GM18868 (cell line): ENCODE data around the gene MRPL49.
"Not testable (repeated sequence)": the region's sequence is repeated elsewhere in the genome, so short reads cannot be mapped to it uniquely, and the experiment has no call there.

ENCODE experiments used
- ATAC-seq: cut with Tn5 transposase; IDR thresholded peaks from one replicate; pipeline ENCODE4 v1.9.1; 2021; ENCODE audit warnings: mild to moderate bottlenecking, moderate library complexity; ENCODE audit not compliant: unreplicated experiment

MRPL49 gene

DNA sequence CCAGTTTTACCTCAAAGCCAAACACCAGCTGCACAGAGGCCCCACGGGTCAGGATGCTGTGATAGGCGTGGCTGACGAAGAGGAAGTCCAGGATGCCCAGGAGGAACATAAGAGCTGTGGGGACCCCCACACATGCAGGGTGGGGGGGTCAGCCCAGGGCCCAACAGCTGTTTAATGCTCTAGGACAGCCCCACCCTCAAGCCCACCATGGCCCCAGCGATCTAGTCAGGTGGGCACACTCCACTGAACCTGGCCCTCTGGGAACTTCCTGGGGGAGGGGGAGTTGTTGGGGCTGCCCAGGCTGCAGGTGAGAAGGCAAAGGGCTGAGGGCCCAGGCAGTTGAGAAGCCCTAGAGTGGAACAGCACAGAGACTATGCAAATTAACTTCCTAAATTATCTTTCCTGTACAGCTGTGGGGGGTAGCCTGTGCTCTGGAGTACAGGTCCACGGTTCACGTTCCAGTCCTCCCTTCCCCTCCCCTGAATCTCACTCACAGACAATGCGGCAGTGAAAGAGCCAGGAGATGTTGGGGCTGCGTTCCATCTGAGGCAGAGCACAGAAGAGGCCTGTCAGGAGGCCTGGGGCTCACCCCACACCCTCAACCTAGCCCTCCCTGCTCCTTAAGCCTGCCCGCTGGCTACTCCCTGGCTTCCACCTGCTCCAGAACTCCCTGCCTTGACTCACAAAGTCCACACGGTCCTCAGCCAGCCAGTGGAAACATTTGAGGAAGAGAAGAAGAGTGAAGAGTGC is 10.3 kb downstream of the MRPL49 start:
- no peak for ATAC-seq

DNA sequence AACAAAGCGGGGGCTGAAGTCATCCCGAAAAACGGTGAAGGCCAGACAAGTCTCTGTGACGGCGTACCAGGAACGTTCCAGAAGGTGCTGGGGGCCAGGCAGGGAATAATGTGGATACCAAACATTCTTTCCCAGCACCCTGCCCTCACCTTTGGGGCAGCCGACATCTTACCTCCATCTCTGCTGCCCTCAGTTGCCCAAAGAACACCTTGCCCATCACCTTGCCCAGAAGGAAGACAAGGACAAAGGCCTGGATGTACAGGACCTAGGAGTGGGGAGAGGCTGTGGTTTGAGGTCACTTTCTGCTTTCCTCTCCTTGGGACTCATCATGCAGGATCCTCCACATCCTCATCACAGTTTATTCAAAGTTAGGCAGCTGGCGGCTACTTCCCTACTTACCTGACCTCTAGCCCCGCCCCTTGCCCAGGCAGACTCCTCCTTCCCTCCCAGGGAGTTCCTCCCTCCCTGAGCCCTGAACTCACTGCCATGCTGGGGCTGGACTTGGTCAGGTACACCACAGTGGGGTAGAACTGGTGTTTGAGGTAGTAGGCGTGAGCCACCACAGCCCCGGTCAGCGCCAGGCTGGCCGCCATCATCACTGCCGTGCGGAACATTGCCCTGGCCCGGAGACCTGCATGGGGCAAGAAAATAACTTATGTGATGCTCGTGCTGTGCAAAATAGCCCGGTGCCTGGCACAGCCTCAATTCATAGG is 11.0 kb downstream of the MRPL49 start:
- no peak for ATAC-seq

DNA sequence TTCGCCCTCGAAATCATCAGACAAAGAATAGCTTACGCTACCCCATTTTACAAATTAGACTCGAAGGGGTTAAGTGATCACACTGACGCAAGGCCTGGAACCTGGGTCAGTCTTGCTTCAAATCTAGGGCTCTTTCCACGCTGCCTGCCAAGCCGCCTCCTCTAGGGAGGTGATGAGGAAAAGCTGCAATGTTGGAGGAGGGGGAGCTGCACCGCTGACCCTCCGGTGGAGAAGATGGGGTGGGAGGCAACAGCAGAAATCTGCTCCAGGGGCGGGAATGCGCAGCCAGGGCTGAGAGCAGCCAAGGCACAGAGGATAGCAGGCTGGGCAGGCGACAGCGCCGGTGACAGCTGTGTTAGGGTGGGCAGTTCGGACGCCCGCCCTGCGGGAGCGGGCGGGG is 11.6 kb downstream of the MRPL49 start:
- no peak for ATAC-seq

DNA sequence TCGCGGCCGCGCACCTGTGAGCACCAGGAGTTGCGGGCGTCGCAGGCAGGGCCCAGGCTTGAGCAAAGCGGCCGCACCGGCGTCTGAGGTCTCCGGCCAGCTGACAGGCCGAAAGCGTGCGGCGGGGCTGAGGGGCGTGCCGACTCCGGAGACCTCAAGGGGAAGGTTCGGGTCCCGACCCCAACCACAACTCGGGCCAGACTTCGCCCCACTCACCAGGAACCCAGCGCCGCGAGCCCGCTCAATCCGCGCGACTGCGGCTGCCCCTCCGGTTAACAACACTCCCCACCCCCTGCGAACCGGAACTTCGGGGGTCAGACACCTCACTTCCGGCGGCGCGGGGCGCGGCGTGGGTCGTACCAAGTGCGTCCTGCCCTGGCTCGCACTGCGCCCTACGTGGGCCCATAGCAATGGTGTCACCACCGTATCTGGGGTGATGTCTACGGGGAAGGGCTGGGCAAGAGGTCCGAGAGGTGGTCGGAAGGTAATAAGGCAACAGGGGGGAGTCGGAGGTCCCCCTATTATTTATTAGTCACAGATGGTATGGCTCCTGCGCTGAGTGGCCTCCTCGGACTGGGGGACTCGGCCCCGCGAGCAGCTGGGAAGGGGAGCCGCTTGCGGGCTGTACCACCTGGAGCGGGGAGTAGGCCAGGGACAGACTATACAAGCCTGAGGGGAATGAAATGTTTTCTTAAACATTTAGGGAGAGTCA is 12.3 kb downstream of the MRPL49 start, which contains the start of gene SYVN1:
Gene SYVN1, minus strand, starts transcription at position 280 of the 712 bp plus-strand sequence. CDS start 918 bp downstream, outside the sequence.
- peak; percentile 60 for ATAC-seq

DNA sequence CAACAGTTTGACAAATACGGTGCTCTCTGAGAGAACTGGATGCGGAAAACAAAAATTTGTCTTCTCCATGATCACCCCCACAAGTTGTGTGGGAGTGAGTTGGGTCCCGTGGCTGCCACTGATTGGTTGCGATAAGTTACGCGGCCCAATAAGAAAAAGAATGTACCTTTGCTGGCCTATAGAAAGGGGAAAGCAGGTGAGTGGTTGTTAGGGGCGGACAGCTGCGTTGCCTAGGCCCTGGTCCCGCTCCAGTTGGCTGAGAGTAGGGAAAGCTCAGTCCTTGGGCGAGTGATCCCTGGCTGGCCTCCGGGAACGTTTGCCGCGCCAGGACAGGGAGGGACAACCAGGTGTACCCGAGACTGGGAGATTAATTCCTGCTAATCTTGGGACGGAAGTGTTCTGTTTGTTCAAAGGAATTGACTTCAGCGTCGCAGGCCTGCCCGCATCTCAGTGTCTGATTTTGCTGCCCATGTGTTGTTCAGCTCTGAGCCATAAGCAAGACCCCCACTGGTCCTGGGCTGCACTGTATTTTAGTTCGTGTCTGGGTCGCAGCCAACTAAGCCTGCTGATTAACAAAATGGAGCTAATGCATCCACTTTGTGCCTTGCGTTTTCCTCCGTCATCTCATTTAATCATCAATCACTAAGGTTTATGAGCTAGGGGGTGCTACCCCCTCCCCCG is 13.0 kb downstream of the MRPL49 start:
- peak; percentile 73 for ATAC-seq

DNA sequence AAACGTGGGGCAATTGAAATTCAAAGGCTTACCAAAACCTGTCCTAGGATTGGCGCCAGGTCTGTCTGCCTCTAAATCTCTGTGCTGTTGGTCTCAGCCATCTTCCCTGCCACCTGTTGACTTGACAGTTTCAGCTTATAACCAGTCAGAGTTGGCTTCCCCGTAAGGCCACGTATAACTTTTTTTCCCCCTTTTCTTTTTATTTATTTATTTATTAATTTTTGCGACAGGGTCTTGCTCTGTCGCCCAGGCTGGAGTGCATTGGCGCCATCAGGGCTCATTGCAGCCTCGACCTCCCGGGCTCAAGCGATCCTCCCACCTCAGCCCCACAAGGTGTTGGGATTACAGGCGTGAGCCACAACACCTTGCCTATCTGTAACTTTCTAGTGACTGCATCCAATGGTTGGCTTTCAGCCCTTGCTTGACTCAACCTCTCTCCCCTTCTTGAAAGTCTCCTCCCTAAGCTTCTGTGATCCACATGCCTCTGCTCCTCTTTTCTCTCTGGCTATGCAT is 13.6 kb downstream of the MRPL49 start:
- no peak for ATAC-seq

DNA sequence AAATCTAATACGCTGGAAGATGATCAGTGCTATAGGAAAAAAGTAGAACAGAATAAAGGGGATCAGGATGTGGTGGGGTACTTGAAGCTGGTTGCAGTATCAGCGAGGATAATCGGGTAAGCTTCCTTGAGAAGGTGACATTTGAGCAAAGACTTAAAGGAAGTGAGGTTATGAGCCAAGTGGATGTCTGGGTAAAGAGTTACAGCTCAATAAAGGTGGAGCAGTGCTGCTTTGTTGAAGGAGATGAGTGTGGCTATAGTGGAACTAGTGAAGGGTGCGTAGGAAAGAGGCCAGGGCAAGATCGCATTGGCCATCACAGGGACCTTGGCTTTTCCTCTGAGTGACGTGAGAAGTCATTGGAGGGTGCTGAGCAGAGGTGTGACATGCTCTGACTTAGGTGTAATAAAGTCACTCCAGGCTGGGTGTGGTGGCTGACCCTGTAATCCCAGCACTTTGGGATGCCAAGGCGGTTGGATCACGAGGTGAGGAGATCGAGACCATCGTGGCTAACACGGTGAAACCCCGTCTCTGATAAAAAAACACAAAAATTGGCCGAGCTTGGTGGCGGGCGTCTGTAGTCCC is 14.5 kb downstream of the MRPL49 start:
- ATAC-seq, result no peak

DNA sequence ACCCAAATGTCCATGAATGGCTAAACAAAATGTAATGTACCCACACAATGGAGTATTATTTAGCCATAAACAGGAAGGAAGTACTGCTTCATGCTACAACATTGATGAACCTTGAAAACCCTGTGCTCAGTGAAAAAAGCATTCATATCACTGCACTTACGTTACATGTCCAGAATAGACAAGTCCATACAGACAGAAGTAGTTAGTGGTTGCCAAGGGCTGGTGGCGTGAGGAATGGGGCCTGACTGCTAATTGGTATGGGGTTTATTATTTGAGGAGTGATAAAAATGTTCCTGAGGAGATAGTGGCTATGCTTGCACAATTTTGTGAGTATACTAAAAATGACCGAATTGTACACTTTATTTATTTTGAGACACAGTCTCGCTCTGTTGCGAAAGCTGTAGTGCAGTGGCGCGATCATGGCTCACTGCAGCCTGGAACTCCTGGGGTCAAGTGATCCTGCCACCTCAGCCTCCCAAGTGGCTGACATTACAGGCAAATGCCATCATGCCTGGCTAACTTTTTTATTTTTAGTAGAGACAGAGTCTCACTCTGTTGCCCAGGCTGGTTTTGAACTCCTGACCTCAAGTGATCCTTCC is 19.9 kb downstream of the MRPL49 start:
- no peak for ATAC-seq

DNA sequence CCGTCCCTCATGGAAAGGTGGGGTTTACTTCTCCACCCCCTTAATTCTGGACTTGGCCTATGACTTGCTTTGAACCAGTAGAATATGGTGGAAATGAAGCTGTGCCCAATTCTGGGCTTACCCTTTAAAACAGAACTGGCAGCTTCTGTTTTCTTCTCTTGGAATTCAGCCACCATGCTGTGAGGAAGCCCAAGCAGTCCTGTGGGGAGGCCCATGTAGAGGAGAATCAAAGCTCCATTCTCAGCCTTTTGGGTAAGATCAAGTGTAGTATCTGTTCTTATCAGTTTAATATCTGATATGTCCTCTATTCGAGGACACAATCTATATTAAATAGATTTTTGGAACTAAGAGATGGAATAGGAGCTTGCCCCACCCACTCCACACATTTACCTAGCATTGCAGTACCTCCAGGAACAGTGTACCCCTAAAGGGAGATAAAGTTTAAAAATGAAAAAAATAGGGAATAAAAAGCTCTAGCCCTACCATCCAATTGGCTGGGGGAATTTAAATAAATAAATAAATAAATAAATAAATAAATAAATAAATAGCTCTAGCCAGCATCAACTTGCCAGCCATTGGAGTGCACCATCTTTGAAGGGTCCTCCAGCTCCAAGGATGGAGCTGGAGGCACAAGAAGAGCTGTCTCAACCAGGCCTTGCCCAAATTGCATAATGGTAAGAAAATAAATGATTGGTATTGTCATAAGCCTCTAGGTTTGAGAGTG is 25.4 kb downstream of the MRPL49 start:
- no peak for ATAC-seq

DNA sequence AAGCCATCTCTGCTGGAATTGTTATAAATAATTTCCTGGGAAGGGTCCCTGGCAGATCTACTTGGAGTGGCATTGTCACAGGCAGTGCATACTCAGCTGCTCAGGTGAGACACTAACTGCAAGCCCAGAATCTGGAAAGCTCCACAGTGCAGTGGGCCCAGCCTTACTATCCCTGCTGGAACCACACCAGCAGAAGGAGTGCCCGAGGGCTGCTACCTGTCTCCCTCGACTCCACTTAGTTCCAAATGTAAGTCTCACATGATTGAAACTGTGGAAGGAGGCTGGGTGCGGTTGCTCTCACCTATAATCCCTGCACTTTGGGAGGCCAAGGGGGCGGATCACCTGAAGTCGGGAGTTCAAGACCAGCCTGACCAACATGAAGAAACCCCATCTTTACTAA is 26.5 kb downstream of the MRPL49 start:
- no peak for ATAC-seq

DNA sequence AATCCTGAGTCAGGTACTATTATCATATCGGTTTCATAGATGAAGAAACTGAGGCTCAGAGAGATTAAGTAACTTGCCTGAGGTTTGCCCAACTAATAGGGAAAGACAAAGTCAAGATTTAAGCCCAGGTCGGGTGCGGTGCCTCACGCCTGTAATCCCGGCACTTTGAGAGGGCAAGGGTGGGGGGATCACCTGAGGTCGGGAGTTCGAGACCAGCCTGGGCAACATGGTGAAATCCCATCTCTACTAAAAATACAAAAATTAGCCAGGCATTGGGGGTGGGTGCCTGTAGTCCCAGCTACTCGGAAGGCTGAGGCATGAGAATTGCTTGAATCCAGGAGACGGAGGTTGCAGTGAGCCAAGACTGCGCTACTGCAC is 28.0 kb downstream of the MRPL49 start:
- not testable (repeated sequence) for ATAC-seq

DNA sequence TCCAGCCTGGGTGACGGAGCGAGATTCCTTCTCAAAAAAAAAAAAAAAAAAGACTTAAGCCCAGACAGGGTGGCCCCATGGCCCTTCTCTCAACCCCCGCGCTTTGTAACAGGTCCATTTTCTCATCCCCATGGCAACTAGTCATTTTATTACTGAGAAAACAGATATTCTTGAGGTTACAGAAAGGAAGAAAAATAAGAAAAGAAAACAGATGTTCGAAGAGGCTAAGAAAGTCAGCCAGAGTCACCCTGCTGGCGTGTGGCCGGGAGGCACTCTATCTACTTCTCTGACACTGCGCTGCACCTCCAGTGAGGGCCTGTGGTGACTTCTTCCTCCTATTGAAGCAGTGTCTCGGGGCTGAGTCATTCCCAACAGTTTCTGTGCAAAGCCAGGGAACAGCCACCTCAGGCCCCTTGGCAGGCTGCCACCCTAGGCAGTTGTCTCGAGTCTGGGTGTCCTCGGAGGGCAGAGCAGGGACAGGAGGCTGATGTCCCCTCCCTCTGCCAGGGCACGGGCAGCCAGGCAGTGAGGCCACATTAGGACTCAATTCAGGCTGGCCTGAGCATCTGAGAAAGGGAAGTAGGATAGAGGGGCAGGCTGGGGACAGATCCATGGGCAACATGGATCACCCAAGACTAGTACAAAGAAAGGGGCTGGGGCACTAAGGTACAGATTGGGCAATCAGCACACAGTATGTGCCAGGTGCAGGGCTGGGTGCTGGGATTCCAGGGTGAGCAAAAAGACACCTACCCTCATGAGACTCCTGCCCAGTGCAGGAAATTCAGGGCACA is 28.6 kb downstream of the MRPL49 start:
- no peak for ATAC-seq

DNA sequence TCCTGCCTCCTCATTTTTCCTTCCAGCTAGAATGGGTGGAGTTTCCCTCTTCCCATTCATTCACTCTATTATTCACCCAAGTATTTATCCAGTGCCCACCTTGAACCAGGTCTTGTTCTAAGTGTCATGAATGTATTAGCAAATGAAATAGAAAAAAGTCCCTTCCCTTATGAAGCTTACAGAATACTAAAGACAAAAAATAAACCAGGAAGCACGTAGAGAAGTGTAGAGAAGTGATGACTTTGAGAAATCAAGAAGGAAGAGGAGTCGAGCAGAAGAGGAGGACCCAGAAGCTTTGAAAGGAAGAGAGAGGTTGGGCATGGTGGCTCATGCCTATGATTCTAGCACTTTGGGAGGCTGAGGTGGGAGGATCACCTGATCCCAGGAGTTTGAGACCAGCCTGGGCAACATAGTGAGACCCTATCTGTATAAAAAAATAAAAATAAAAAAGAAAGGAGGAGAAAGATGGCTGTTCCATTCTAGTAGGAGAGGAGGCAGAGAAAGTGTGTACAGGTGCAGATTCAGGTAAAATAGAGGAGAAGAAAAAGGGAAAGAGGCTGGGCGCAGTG is 29.3 kb downstream of the MRPL49 start:
- ATAC-seq, result no peak

DNA sequence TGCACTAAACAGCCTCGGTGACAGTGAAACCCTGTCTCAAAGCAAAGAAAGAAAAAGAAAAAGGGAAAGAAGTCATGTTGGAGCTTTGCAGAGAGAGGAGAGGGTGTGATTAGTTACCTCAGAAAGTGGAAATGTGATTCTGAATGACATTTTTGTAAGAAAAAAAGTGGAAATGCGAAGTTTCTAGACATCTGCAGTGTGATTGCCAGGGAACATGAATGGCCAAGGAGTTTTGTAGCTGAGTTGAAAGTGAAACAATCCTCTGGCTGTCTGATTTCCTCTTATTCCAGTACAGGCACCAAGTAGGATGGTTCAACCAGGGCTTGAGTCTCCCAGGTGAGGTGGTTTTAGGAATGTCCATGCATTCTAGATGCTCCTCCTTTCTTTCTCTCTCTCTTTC is 30.0 kb downstream of the MRPL49 start:
- no peak for ATAC-seq

DNA sequence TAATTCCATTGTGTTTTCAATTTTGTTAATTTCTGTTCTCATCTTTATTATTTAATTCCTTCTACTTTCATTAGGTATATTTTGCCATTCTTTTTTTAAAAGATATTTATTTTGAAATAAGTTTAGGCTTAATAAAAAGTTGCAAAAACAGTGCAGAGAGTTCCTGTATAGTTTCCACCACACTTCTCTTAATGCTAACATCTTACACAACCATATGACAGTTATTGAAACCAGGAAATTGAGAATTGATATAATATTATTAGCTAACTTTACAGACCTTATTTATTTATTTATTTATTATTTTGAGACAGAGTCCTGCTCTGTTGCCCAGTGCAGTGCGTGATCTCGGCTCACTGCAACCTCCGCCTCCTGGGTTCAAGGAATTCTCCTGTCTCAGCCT is 34.1 kb downstream of the MRPL49 start:
- ATAC-seq, result no peak

DNA sequence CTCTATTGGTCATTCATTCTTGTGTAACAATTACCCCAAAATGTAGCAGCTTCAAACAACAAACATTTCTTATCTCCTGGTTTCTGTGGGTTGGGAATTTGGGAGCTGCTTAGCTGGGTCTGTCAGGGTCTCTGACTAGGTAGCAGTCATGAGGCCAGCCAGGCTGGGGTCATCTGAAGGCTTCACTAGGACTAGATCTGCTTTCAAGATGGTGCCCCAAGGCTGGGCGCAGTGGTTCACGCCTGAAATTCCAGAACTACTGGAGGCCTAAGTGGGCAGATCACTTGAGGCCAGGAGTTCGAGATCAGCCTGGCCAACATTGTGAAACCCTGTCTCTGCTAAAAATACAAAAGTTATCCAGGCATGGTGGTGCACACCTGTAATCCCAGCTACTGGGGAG is 34.8 kb downstream of the MRPL49 start:
- ATAC-seq, result no peak

DNA sequence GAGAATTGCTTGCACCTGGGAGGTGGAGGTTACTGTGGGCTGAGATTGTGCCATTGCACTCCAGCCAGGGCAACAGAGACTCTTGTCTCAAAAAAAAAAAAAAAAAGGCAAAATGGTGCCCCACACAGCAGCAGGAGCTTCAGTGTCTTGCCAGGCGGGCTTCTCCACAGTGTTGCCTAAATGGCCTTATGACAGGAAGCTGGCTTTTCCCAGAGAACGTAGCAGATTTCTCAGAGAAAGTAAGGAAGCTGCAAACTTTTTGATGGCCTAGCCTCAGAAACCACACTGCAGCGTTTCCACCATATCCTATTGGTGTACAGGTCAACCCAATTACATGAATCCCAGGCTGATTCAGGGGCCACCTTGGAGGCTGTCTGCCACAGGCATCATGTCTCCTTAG is 35.2 kb downstream of the MRPL49 start:
- no peak for ATAC-seq

DNA sequence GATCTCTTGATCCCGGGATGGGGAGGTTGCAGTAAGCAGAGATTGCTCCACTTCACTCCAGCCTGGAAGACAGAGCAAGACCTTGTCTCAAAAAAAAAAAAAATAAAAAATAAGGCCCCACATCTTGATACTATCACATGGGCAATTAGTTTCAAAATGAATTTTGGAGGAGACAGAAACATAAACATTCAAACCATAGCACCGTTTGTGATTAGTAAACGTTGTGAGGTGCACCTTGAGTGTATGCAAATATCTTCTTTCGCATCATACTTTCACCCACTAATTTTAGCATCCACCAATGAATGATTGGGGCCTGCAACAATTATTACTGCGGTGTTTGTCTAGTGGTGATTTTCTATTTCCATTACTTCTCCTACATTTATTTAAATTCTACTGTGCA is 36.9 kb downstream of the MRPL49 start:
- no peak for ATAC-seq

DNA sequence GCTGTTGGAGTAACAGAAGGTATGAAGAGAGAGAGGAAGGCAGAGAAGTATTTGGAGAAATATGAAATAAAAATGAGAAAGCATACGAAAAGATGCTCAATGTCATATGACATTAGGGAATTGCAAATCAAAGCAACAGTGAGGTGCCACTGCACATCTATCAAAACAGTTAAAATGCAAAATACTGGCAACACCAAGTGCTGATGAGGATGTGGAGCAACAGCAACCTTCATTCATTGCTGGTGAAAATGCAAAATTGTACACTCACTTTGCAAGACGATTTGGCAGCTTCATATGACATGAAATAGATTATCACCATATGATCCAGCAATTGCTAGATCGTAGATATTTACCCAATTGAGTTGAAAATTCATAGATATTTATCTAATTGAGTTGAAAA is 38.5 kb downstream of the MRPL49 start:
- ATAC-seq, result no peak
